Thyroid gland (tissue), 4 donors: ENCODE measurements around the gene CDR2.

Source experiments
- POLR2A ChIP-seq, 2 donors: fragments of 450-650 bp; IDR thresholded peaks; one replicate each; pipeline ENCODE4 v1.6.1; 2017; ENCODE audit warnings: antibody characterized with exemption in 2 of 2, mild to moderate bottlenecking in 2 of 2, moderate library complexity in 1 of 2
- TF ChIP-seq, protein P1 (sequence below), 6 experiments: fragments of 200-600 bp in 3 of 6; fragments of 450-650 bp in 3 of 6; sonication (generic) in 3 of 6; IDR thresholded peaks; one replicate each; pipeline ENCODE4 v1.5.1; 2016 to 2019; ENCODE audit warnings: antibody characterized with exemption in 6 of 6, mild to moderate bottlenecking in 2 of 6, inconsistent platforms in 1 of 6, moderate library complexity in 1 of 6

DNA sequence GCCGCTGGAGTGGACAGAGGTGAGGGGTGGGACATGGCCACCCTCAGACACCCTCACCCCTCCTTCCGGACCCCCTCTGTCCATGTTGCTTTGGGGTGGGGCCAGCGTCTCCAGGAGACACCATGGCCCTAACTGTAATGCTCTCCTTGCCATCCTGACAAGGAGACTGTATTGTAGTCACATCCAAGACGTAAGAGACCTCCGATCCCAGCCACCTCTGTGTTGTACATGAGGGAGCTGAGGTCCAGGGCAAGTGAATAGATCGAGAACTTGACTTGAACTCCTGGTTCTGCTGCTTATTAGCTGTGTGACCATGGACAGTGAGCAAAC is 47.0 kb downstream of the CDR2 start:
- TF ChIP-seq, protein P1, sequence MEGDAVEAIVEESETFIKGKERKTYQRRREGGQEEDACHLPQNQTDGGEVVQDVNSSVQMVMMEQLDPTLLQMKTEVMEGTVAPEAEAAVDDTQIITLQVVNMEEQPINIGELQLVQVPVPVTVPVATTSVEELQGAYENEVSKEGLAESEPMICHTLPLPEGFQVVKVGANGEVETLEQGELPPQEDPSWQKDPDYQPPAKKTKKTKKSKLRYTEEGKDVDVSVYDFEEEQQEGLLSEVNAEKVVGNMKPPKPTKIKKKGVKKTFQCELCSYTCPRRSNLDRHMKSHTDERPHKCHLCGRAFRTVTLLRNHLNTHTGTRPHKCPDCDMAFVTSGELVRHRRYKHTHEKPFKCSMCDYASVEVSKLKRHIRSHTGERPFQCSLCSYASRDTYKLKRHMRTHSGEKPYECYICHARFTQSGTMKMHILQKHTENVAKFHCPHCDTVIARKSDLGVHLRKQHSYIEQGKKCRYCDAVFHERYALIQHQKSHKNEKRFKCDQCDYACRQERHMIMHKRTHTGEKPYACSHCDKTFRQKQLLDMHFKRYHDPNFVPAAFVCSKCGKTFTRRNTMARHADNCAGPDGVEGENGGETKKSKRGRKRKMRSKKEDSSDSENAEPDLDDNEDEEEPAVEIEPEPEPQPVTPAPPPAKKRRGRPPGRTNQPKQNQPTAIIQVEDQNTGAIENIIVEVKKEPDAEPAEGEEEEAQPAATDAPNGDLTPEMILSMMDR (IDR thresholded peaks at IDR 0.05) = no peak
- no peak for TF ChIP-seq POLR2A (IDR thresholded peaks at IDR 0.05)
